B cell (primary cell): ENCODE measurements around the gene PSMG3. TPM values are rescaled to one million over a fixed set of nuclear protein-coding genes. Genes with fewer than 3 reads are reported as not detected.

Experiments used
- ATAC-seq: fragments of 200-7000 bp; cut with Tn5 transposase; one replicate; pipeline ENCODE4 v1.10.0; 2021; ENCODE audit warnings: low read depth, mild to moderate bottlenecking, moderate number of reproducible peaks, moderate library complexity
- CTCF ChIA-PET: fragments of 350-600 bp; sonication (Branson Sonifier 250); formaldehyde crosslinking; loops from one replicate; lab custom pipeline; 2021; ENCODE audit warnings: antibody characterized with exemption, inconsistent platforms; lab: Charles Lee
- POLR2A ChIA-PET: fragments of 350-600 bp; sonication (Branson Sonifier 250); formaldehyde crosslinking; loops from one replicate; lab custom pipeline; 2021; ENCODE audit warnings: antibody characterized with exemption; lab: Charles Lee
- DNase-seq: peaks from one replicate; pipeline ENCODE4 v3.0.0; 2013
- H2AFZ ChIP-seq: 2 replicates; pipeline ENCODE4 v1.6.1; 2012; ENCODE audit warnings: mild to moderate bottlenecking, low read depth, low read length; ENCODE audit not compliant: insufficient read depth, poor library complexity, severe bottlenecking
- H3K27ac ChIP-seq, 2 donors: 1 replicate in 1 of 2; 2 replicates in 1 of 2; pipeline ENCODE4 v1.5.1; 2012 to 2013; ENCODE audit warnings: low read length in 2 of 2, mild to moderate bottlenecking in 2 of 2, moderate library complexity in 1 of 2
- H3K27me3 ChIP-seq, 4 experiments: fragments of 200-600 bp in 1 of 4; sonication (generic) in 1 of 4; replicated peaks in 1 of 4; 1 replicate in 2 of 4; 2 replicates in 2 of 4; pipeline versions ENCODE4 v1.6.1 to v1.7.0; 2013 to 2016; ENCODE audit warnings: low read length in 3 of 4, mild to moderate bottlenecking in 2 of 4, mixed read lengths in 1 of 4, moderate library complexity in 1 of 4; ENCODE audit not compliant: insufficient read depth in 4 of 4, control insufficient read depth in 3 of 4; ENCODE audit errors: control extremely low read depth in 1 of 4
- H3K36me3 ChIP-seq, 2 experiments: replicated peaks in 1 of 2; 1 replicate in 1 of 2; 2 replicates in 1 of 2; pipeline versions ENCODE4 v1.6.1 to v1.7.1; 2013; ENCODE audit warnings: low read length in 1 of 2; ENCODE audit not compliant: insufficient read depth in 2 of 2, control insufficient read depth in 1 of 2; ENCODE audit errors: control extremely low read depth in 1 of 2, extremely low read depth in 1 of 2
- H3K4me1 ChIP-seq, 2 donors: fragments of 200-600 bp in 1 of 2; sonication (generic) in 1 of 2; 1 replicate in 1 of 2; 2 replicates in 1 of 2; pipeline versions ENCODE4 v1.5.1 to v1.6.1; 2013 to 2017; ENCODE audit warnings: low read length in 2 of 2; ENCODE audit not compliant: control insufficient read depth in 2 of 2, insufficient read depth in 2 of 2
- H3K4me2 ChIP-seq: replicated peaks from 2 replicates; pipeline ENCODE3; 2012; ENCODE audit warnings: mild to moderate bottlenecking, low read depth, low read length; ENCODE audit not compliant: poor library complexity, severe bottlenecking
- H3K4me3 ChIP-seq, 5 experiments: fragments of 200-600 bp in 1 of 5; sonication (generic) in 1 of 5; 1 replicate in 3 of 5; 2 replicates in 2 of 5; pipeline versions ENCODE4 v1.5.1 to v1.7.0; 2011 to 2016; ENCODE audit warnings: low read length in 4 of 5, mild to moderate bottlenecking in 4 of 5, low read depth in 2 of 5, control low read depth in 1 of 5, moderate library complexity in 1 of 5; ENCODE audit not compliant: insufficient read depth in 1 of 5; ENCODE audit errors: control extremely low read depth in 1 of 5, extremely low read depth in 1 of 5
- H3K79me2 ChIP-seq: fragments of 200-600 bp; sonication (generic); one replicate; pipeline ENCODE4 v1.6.0; 2016; ENCODE audit warnings: low read length; ENCODE audit not compliant: control insufficient read depth, insufficient read depth
- H3K9ac ChIP-seq: fragments of 200-600 bp; sonication (generic); 2 replicates; pipeline ENCODE4 v1.6.1; 2017; ENCODE audit warnings: mild to moderate bottlenecking, low read length, moderate library complexity
- H3K9me3 ChIP-seq, 3 donors: one replicate each; pipeline versions ENCODE4 v1.6.1 to v1.7.1; 2013; ENCODE audit warnings: low read length in 2 of 3; ENCODE audit not compliant: control insufficient read depth in 2 of 3, insufficient read depth in 1 of 3; ENCODE audit errors: control extremely low read depth in 1 of 3
- H4K20me1 ChIP-seq: 2 replicates; pipeline ENCODE4 v1.6.0; 2012; ENCODE audit warnings: mild to moderate bottlenecking, low read length; ENCODE audit not compliant: insufficient read depth, control insufficient read depth, poor library complexity, severe bottlenecking
- H3K27ac Mint-ChIP-seq: one replicate; pipeline ENCODE4 v1.8.0; 2021; ENCODE audit warnings: mixed read lengths
- H3K27me3 Mint-ChIP-seq: one replicate; pipeline ENCODE4 v1.8.0; 2021; ENCODE audit warnings: mixed read lengths
- H3K4me1 Mint-ChIP-seq: one replicate; pipeline ENCODE4 v1.8.0; 2021; ENCODE audit warnings: mixed read lengths
- H3K4me3 Mint-ChIP-seq: one replicate; pipeline ENCODE4 v1.8.0; 2021; ENCODE audit warnings: mixed read lengths
- H3K9me3 Mint-ChIP-seq: one replicate; pipeline ENCODE4 v1.8.0; 2022; ENCODE audit warnings: mixed read lengths; ENCODE audit not compliant: insufficient read depth
- CTCF ChIP-seq: fragments of 200-600 bp; IDR thresholded peaks from one replicate; pipeline ENCODE4 v1.8.0; 2022; ENCODE audit warnings: antibody characterized with exemption, mild to moderate bottlenecking
- EZH2 ChIP-seq: IDR thresholded peaks from 2 replicates; pipeline ENCODE4 v1.6.1; 2012; ENCODE audit warnings: borderline replicate concordance, low read depth, mild to moderate bottlenecking, moderate library complexity, low read length; ENCODE audit not compliant: insufficient read depth, poor library complexity, severe bottlenecking
- WGBS: methylation state at CpG from one replicate; pipeline ENCODE4 v1.1.5; 2013; ENCODE audit warnings: missing lambda C conversion rate; ENCODE audit not compliant: insufficient coverage; 5-methylcytosine and 5-hydroxymethylcytosine counted together
- intact Hi-C: fragments of 100-400 bp; cut with micrococcal nuclease; formaldehyde crosslinking; loops from one replicate; pipeline ENCODE4 v1.10.0; 2022
- polyA plus RNA-seq: library from polyadenylated mRNA; depleted of rRNA; stranded (reverse); fragments of >200 nt; gene quantifications from 2 replicates; pipeline ENCODE4 v1.2.3, GENCODE V29; 2012
- total RNA-seq, 2 donors: library from RNA; stranded (reverse); fragments of 120-200 nt in 1 of 2; gene quantifications; 1 replicate in 1 of 2; 2 replicates in 1 of 2; pipeline versions ENCODE4 v1.2.3 to v1.2.4, GENCODE V29; 2013 to 2022

Gene PSMG3
- total and polyA plus RNA-seq, 2 donors (not counting 1 experiment from before 2014, with no cell fraction given) = 27.4 to 75.7 TPM

- CTCF ChIA-PET = interaction anchor here (1.6 kb wide), 1 partner anchor 60 kb away, joined by 3 read pairs; the partner anchor contains the start of gene TMEM184A
- 84% methylated on average over 8 of the region's 8 CpGs for WGBS
Observed at GRCh38 chr7:1616741-1617140, 46.9 kb upstream of the PSMG3 start.

GRCh38 chr7:1611708-1612241 is 41.9 kb upstream of the PSMG3 start:
- Histone ChIP-seq H3K9me3 (no peaks in the 10 kb centered on the region), H3K79me2 (no peaks in the 10 kb centered on the region), H4K20me1 (no peaks in the 10 kb centered on the region), H3K27me3 (peaks cover 0 to 4% (median 0%) of the 10 kb centered on the region in 4 experiments), H2AFZ (no peak overlapping the region), H3K4me2 (no peak overlapping the region), H3K36me3 (no peaks in the 10 kb centered on the region), H3K4me3 (no peak overlapping the region), H3K27ac (no peak overlapping the region), H3K9ac (no peak overlapping the region), H3K4me1 (no peaks in the 10 kb centered on the region)
- TF ChIP-seq EZH2 (no peak), CTCF (no peak)
- Mint-ChIP-seq H3K27me3 (peaks cover 18% of the 10 kb centered on the region), H3K4me3 (no peak overlapping the region), H3K9me3 (no peaks in the 10 kb centered on the region), H3K27ac (no peak overlapping the region), H3K4me1 (no peaks in the 10 kb centered on the region)
- no peak for ATAC-seq
- CTCF ChIA-PET = no interaction called here
- POLR2A ChIA-PET = no interaction called here
- WGBS = 75% methylated on average over 9 of the region's 10 CpGs
- DNase-seq = no peak
- intact Hi-C loops = no loop called here

More at GRCh38 chr7:1616741-1617140, 46.9 kb upstream of the PSMG3 start:
- Histone ChIP-seq H3K27ac (no peak overlapping the region), H3K4me3 (no peak overlapping the region), H4K20me1 (no peaks in the 10 kb centered on the region), H3K9ac (no peak overlapping the region), H2AFZ (no peak overlapping the region), H3K36me3 (no peaks in the 10 kb centered on the region), H3K4me1 (no peaks in the 10 kb centered on the region), H3K4me2 (no peak overlapping the region), H3K27me3 (no peaks in the 10 kb centered on the region), H3K9me3 (peaks cover 0 to 9% (median 0%) of the 10 kb centered on the region in 3 donors), H3K79me2 (no peaks in the 10 kb centered on the region)
- POLR2A ChIA-PET = no interaction called here
- Mint-ChIP-seq H3K9me3 (no peaks in the 10 kb centered on the region), H3K4me3 (no peak overlapping the region), H3K4me1 (no peaks in the 10 kb centered on the region), H3K27ac (no peak overlapping the region), H3K27me3 (peaks cover 5% of the 10 kb centered on the region)
- no peak for TF ChIP-seq EZH2
- TF ChIP-seq CTCF = no peak
- DNase-seq = no peak
- intact Hi-C loops = no loop called here
- no peak for ATAC-seq
